Stimulated activated effector memory CD8-positive, alpha-beta T cell treated with anti-CD3 and anti-CD28 coated beads, Interleukin-12 subunit alpha, Interleukin-12 subunit beta, amount 100 ng/mL, for 72 hours (primary cell): Measurements from ENCODE around the gene PRKAB2.
"Not testable (repeated sequence)": the region's sequence is repeated elsewhere in the genome, so short reads cannot be mapped to it uniquely, and the experiment has no call there.

ENCODE experiments used
- ATAC-seq: fragments of 150-1000 bp; cut with Tn5 transposase; 2 replicates; pipeline ENCODE4 v1.10.0; 2021
- DNase-seq, 2 donors: peaks; one replicate each; pipeline ENCODE4 v3.0.0; 2021 to 2022; ENCODE audit warnings: low spot score in 2 of 2
- H3K27ac Mint-ChIP-seq: one replicate; pipeline ENCODE4 v1.8.0; 2022; ENCODE audit warnings: mild to moderate bottlenecking, mixed read lengths
- H3K36me3 Mint-ChIP-seq: one replicate; pipeline ENCODE4 v1.8.0; 2022; ENCODE audit warnings: mild to moderate bottlenecking, mixed read lengths
- H3K4me1 Mint-ChIP-seq: one replicate; pipeline ENCODE4 v1.8.0; 2022; ENCODE audit warnings: mixed read lengths
- H3K4me3 Mint-ChIP-seq: one replicate; pipeline ENCODE4 v1.8.0; 2022; ENCODE audit warnings: mild to moderate bottlenecking, mixed read lengths
- H3K9me3 Mint-ChIP-seq: one replicate; pipeline ENCODE4 v1.8.0; 2022; ENCODE audit warnings: mixed read lengths

The PRKAB2 gene

DNA sequence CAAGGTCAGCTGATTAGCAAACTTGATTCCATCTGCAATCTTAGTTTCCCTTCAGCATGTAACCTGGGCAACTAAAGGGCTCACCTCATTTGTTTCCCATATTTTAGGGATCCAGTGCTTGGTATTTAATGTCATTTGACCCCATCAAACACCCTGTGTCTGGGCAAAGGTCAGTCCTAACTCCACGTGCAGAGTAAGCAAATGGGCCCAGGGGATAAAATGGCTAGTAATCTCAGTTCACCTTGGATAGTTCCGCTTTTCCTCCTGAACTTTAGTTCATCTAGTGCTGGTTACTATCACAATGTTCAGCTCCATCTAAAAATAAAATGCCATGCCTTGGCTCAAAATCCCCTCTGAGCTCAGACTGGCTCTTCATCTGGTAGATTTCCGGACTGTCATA lies 19.5 kb downstream of the PRKAB2 start:
- H3K4me1 Mint-ChIP-seq = no peaks in the 10 kb centered on the region
- no peak overlapping the region for H3K27ac Mint-ChIP-seq
- DNase-seq = no peak
- H3K36me3 Mint-ChIP-seq = peaks cover 35% of the 10 kb centered on the region
- no peak overlapping the region for H3K4me3 Mint-ChIP-seq
- no peak for ATAC-seq
- no peaks in the 10 kb centered on the region for H3K9me3 Mint-ChIP-seq

DNA sequence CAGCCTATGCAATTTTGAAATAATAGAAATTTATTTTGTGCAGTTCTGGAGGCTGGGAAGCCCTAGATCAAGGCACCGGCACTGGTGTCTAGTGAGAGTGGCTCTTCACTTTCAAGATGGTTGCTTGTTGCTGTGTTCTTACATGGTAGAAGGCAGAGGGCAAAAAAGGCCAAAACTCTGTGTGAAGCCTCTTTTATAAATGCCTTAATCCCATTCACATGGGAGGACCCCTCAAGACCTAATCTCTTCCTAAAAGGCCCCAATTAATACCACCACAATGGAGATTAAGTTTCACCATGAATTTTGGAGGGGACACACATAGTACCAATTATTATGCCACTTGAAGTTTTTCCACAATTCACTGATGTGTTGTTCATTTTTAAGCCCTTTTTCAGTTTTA lies 21.0 kb downstream of the PRKAB2 start:
- Mint-ChIP-seq H3K9me3 (no peaks in the 10 kb centered on the region), H3K36me3 (peaks cover 21% of the 10 kb centered on the region), H3K4me3 (no peak overlapping the region), H3K27ac (no peak overlapping the region), H3K4me1 (no peaks in the 10 kb centered on the region)
- DNase-seq (no peak), ATAC-seq (no peak)

DNA sequence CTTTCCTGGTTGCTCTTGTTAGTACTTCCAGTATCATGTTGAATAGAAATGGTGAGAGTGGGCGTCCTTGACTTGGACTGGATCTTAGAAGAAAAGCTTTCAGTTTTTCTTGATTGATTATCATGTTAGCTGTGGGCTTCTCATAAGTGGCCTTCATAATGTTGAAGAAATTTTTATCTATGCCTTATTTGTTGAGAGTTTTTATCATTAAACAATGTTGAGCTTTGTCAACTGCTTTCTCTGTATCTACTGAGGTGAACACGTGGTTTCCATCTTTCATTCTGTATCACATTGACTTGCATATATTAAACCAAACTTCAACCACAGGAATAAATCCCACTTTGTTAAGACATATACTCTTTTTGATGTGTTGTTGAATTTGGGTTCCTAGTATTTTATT lies 29.4 kb downstream of the PRKAB2 start:
- no peak overlapping the region for H3K27ac Mint-ChIP-seq
- H3K36me3 Mint-ChIP-seq = no peaks in the 10 kb centered on the region
- ATAC-seq (no peak), DNase-seq (no peak)
- H3K4me1 Mint-ChIP-seq = no peaks in the 10 kb centered on the region
- no peak overlapping the region for H3K4me3 Mint-ChIP-seq
- no peaks in the 10 kb centered on the region for H3K9me3 Mint-ChIP-seq

DNA sequence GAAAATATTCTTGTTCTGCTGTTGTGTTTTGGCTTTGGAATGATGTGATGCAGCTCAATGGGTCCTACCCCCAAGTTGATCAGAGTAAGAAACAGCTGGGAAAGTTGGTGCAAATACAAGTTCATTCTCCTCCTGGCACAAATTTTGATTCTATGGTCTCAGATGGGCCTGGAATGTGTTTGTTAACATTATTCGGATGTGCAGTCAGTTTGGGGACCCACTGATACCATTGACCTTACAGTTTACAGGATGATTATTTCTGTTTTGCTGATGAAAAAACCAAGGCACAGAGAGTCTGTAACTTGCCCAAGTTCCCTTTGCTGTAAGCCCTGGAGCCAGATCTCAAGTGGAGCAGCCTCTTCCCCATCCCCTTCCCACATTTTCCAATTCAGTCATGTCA lies 41.5 kb downstream of the PRKAB2 start:
- not testable (repeated sequence) for H3K9me3 Mint-ChIP-seq, H3K36me3 Mint-ChIP-seq, DNase-seq, H3K4me3 Mint-ChIP-seq, H3K27ac Mint-ChIP-seq, H3K4me1 Mint-ChIP-seq, ATAC-seq

DNA sequence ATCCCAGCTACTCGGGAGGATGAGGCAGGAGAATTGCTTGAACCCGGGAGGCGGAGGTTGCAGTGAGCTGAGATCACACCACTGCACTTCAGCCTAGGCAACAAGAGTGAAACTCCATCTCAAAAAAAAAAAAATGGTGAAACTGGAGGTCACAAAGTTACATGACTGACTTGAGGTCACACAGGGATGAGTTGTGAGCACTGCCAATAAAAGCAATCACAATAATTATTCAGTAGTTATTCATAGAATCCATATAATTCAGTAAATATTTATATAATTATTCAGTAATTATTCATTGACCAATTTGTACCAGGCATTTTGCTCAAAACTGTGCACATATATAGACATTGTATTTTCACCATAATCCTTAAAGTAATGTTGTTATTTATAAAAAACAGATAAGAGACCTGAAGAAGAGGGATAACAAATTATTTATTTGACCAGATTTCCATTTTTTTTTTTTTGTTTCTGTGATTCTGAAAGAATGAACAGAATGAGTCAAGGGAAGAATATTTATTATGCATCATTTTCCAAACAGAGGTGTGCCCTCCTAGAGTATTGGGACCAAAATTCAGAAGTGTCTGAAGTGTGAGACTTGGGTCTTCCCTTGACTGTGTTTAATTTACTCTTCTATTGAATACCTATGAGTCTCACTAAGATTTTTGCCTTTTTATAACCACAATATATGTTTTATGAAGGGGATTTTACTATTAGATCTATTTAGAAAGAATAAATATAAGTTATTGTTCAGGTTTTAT lies 43.0 kb downstream of the PRKAB2 start:
- no peak overlapping the region for H3K4me3 Mint-ChIP-seq
- no peak overlapping the region for H3K27ac Mint-ChIP-seq
- no peak for ATAC-seq

DNA sequence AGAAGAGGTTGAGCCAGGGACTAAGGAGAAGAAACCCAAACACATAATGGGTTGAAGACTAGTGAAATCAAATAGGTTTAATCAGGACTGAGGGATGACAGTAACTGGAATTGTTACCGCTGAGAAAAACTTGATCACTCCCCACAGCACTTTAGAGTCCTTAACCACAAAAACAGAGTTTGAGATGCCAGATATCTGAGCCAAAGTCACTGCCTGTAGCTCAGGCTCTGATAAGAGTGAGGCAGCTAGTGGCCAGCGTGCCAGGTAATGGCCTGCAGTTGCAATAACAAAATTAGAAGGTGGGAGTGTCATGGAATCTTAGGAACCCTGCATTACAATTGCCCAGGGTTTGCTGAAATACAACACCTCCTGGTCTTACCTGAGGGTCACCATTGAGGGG lies 48.0 kb downstream of the PRKAB2 start:
- H3K36me3 Mint-ChIP-seq = no peaks in the 10 kb centered on the region
- ATAC-seq (no peak), DNase-seq (no peak)
- no peaks in the 10 kb centered on the region for H3K9me3 Mint-ChIP-seq
- H3K4me3 Mint-ChIP-seq = no peak overlapping the region
- H3K4me1 Mint-ChIP-seq = no peaks in the 10 kb centered on the region
- H3K27ac Mint-ChIP-seq = no peak overlapping the region

More for the DNA sequence above, 43.0 kb downstream of the PRKAB2 start:
- H3K9me3 Mint-ChIP-seq = no peaks in the 10 kb centered on the region
- DNase-seq = no peak
- no peaks in the 10 kb centered on the region for H3K36me3 Mint-ChIP-seq
- no peaks in the 10 kb centered on the region for H3K4me1 Mint-ChIP-seq

DNA sequence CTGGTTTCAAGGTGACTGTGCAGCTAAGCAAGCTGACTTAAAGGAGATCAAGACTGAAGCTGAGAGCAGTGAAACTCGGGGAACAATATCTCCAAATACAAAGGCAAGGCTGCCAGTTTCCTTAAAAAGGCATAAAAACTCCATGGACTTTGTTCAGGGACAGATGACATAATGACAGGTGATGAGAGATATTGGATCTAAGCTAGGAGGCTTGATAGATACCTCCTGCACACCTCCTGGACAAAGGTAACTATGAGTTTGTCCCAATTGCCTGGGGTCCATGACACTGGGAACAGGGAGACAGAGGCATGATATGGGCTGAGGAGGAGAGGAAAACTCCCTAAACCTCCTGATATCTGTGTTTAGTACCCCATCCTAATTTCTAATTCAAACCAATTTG lies 55.2 kb downstream of the PRKAB2 start:
- ATAC-seq (no peak), DNase-seq (no peak)
- Mint-ChIP-seq H3K9me3 (no peaks in the 10 kb centered on the region), H3K4me1 (no peaks in the 10 kb centered on the region), H3K27ac (no peak overlapping the region), H3K4me3 (no peak overlapping the region), H3K36me3 (no peaks in the 10 kb centered on the region)

DNA sequence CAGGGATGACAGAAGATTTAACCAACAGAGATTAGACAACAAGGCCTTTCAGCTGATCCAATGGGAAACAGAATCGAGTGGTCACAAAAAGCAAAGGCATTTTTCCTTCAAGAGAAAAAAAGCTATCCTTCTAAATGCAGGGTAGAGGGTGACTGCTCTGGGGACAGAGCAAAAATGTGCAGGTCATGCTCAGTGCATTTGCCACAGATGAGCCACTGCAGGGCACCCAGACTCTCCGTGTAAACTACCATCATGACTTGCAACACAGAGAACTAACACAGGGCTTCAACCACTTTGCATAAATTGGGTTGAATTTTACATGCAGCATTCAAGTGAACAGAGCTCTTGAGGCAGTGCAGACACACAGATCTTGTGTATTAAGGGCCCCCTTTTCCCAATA lies 56.8 kb downstream of the PRKAB2 start:
- no peak for ATAC-seq

DNA sequence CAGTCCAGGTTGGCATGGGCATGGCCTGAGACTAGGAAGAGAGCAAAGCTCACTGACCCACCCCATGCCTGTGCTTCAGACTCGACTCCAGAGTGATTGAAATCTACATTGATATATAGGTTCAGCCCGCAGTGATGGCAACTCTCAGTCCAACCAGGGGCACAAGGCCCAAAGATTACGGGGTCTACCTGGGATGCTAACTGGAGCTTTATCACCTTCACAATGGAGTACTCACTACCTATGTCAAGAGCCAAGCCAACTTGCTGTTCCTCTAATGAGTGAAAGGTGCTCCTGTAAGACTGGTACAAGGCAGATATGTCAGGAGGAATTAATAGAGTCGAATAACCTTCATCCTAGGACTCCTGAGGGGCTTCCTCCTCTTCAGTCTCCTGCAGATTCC lies 57.2 kb downstream of the PRKAB2 start:
- not testable (repeated sequence) for ATAC-seq, DNase-seq, H3K4me3 Mint-ChIP-seq, H3K36me3 Mint-ChIP-seq, H3K27ac Mint-ChIP-seq, H3K4me1 Mint-ChIP-seq, H3K9me3 Mint-ChIP-seq

More for the DNA sequence above, 56.8 kb downstream of the PRKAB2 start:
- no peak overlapping the region for H3K27ac Mint-ChIP-seq
- DNase-seq = no peak
- H3K36me3 Mint-ChIP-seq = no peaks in the 10 kb centered on the region
- no peaks in the 10 kb centered on the region for H3K9me3 Mint-ChIP-seq
- no peaks in the 10 kb centered on the region for H3K4me1 Mint-ChIP-seq
- H3K4me3 Mint-ChIP-seq = no peak overlapping the region

DNA sequence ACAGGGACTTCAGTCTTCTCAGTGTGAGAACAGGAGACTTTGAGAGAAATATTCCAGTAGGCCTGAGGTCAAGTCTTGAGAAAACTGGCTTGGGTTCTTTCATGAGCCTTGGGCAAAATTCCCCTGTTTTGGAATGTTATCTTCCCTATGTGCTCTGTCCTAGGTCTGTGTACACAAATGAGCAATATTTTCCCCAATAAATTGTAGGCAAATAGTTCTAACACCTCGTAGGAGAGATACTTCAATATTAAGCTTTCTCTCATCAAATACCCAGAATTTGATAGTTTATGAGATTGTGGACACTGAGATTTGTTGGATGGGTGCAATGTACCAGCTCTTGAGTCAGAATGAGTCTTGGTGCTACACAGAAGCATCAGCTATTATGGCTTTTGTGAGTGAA lies 57.9 kb downstream of the PRKAB2 start:
- not testable (repeated sequence) for H3K36me3 Mint-ChIP-seq, DNase-seq, H3K4me1 Mint-ChIP-seq, H3K27ac Mint-ChIP-seq, H3K4me3 Mint-ChIP-seq, ATAC-seq, H3K9me3 Mint-ChIP-seq

DNA sequence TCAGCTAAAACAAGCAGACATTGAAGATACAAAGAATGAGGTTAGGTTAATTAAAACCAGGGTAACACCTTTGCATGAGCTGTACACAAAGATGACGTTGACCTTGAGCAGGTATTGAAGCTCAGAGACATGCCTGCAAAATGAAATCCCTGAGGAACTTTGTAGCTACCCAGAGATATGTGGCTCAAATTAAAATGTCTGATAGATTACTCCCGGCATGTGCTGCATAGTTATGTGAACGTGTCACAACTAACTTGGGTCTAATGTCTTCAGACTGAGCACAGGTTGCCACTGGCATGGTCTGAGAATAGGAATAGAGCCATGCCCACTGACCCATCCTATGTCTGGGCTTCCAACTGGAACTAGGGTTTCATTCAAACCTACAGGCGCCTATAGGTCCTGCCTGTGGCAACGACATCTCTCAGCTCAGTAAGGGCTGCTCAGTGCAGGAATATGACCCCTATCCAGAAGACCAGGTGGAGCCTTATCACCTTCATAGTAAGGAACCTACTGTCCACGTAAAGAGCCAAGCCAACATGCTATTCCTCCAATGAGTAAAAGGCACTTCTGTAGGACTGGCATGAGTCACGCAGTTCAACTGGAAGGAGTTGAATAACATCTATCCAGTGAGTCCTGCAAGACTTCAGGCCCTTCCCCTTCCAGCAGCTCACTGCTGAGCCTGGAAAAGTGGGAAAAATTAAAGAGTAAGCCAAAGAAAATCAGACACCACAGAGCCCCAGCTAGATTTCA lies 60.7 kb downstream of the PRKAB2 start:
- DNase-seq (no peak), ATAC-seq (no peak)
- Mint-ChIP-seq H3K4me1 (no peaks in the 10 kb centered on the region), H3K27ac (no peak overlapping the region), H3K9me3 (no peaks in the 10 kb centered on the region), H3K36me3 (no peaks in the 10 kb centered on the region), H3K4me3 (no peak overlapping the region)

DNA sequence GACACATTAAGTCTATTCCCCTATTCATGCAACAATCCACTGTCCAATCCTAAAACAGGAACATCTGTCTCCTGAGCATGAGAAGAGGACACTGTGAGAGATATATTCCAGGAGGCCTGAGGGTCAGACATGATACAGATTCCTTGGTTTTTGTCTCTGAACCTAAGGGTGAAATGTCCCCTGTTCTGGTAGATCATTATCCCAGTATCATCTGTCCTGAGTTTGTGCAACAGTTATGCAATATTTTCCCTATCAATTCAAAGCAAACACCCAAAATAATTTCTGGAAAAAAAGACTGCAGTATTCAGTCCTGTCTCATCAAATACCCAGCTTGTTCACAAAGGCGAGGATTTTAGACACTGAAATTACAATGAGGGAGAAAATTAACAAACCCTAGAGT lies 61.4 kb downstream of the PRKAB2 start:
- Mint-ChIP-seq H3K27ac (no peak overlapping the region), H3K9me3 (no peaks in the 10 kb centered on the region), H3K4me1 (no peaks in the 10 kb centered on the region), H3K4me3 (no peak overlapping the region), H3K36me3 (no peaks in the 10 kb centered on the region)
- ATAC-seq (no peak), DNase-seq (no peak)

DNA sequence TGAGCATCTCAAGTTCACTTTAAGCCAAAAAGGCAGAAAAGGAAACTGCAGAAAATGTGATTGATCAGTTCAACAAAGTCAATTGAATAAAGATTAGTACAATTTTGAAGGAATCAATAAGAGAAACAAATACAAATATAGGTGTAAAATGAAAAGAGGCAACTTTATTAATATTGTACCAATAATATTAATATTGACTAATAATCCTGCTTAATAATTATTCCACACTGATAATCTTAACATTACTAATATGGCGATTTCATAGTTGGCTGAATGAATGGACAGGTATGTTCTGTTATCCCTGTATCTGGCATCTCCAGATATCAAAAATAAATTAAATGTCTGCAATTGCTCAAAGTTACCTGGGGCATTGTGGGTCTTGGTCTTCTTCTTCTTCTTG lies 61.8 kb downstream of the PRKAB2 start:
- no peaks in the 10 kb centered on the region for H3K36me3 Mint-ChIP-seq
- no peak overlapping the region for H3K27ac Mint-ChIP-seq
- H3K9me3 Mint-ChIP-seq = no peaks in the 10 kb centered on the region
- DNase-seq = no peak
- ATAC-seq = no peak
- H3K4me1 Mint-ChIP-seq = no peaks in the 10 kb centered on the region
- no peak overlapping the region for H3K4me3 Mint-ChIP-seq

DNA sequence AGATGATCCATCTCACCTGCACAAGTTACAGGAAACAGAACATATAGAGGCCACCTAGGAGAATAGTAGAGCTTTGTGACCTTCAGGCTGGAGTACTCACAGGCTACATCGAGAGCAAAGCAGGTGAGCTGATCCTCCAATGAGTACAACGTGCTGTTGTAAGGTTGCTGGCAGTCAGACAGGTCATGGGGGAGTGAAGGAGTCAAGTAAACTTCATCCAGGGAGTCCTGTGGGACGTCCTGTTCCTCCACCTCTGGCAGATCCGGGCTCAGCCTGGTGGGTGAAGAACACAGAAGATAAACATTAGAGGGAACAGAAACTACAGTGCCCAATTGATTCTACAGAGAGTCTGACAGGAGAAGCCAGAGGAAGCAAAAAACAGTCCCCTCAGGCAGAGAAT lies 62.5 kb downstream of the PRKAB2 start:
- Mint-ChIP-seq H3K9me3 (no peaks in the 10 kb centered on the region), H3K27ac (no peak overlapping the region), H3K36me3 (no peaks in the 10 kb centered on the region), H3K4me3 (no peak overlapping the region), H3K4me1 (no peaks in the 10 kb centered on the region)
- ATAC-seq (no peak), DNase-seq (no peak)

DNA sequence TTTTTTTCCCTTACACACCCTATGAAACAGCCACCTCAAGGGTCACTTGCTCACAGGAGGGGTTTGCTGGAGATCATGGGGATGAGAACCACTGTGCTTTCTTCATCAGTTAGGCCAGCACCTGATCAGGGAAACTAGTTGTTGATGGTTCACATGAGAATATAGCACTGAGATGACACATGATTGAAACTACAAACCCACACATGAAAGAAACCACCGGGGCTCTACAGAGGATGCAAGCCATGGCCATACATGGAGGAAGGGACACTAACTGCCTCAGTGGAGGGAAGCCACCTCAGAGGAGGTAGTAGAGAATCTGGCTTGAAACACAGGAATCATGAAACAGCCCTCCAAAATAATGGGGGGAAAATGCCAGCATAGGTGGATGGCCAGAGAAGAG lies 63.2 kb downstream of the PRKAB2 start:
- ATAC-seq = peak; percentile 81
- Mint-ChIP-seq H3K9me3 (no peaks in the 10 kb centered on the region), H3K4me3 (no peak overlapping the region), H3K27ac (no peak overlapping the region), H3K4me1 (no peaks in the 10 kb centered on the region), H3K36me3 (no peaks in the 10 kb centered on the region)
- no peak for DNase-seq

DNA sequence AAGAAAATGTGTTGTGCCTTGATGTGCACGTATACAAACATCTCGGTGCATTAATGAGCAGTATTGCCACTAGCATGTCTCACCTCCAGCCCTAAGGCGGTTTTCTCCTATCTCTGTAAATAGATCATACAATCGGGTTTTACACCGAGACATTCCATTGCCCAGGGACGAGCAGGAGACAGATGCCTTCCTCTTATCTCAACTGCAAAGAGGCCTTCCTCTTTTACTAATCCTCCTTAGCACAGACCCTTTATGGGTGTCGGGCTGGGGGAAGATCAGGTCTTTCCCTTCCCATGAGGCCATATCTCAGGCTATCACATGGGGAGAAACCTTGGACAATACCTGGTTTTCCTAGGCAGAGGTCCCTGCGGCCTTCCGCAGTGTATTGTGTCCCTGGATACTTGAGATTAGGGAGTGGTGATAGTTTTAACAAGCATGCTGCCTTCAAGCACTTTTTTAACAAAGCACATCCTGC lies 65.8 kb downstream of the PRKAB2 start:
- H3K4me1 Mint-ChIP-seq, H3K9me3 Mint-ChIP-seq, H3K36me3 Mint-ChIP-seq, ATAC-seq, H3K27ac Mint-ChIP-seq, H3K4me3 Mint-ChIP-seq, DNase-seq: not testable (repeated sequence)
